ENCODE data around the gene AK5.

- TF ChIP-seq CTCF (conservative IDR thresholded peaks at IDR 0.05; ENCODE audit: low read depth in 2 of 2) (no peak), POLR2AphosphoS5 (IDR thresholded peaks at IDR 0.05; ENCODE audit: low read depth) (no peak), CREB1 (CRISPR knock-in tag; IDR thresholded peaks at IDR 0.05; ENCODE audit: low read depth) (no peak), EZH2 (IDR thresholded peaks at IDR 0.05; ENCODE audit: low read depth, unreplicated experiment) (no peak), EZH2phosphoT487 (IDR thresholded peaks at IDR 0.05; ENCODE audit: unreplicated experiment) (no peak), STAT1 (IDR thresholded peaks at IDR 0.05; ENCODE audit: unreplicated experiment) (no peak), REST (IDR thresholded peaks at IDR 0.05; ENCODE audit: unreplicated experiment) (no peak), NANOG (IDR thresholded peaks at IDR 0.05; ENCODE audit: borderline replicate concordance) (no peak), ZNF114 (CRISPR knock-in tag; IDR thresholded peaks at IDR 0.05) (no peak), ETS1 (IDR thresholded peaks at IDR 0.05) (no peak), ZNF331 (CRISPR knock-in tag; IDR thresholded peaks at IDR 0.05; ENCODE audit: low read depth) (no peak), ZNF462 (CRISPR knock-in tag; IDR thresholded peaks at IDR 0.05) (no peak)
Observed at GRCh38 chr1:77579547-77579946, 297.7 kb downstream of the AK5 start.

All from GM23338 (cell line).